Forelimb muscle (tissue), 1 donor: Measurements from ENCODE around the gene GALNT18. TPM values are rescaled to one million over a fixed set of nuclear protein-coding genes. Genes with fewer than 3 reads are reported as not detected.

Source experiments
- DNase-seq: peaks from one replicate; pipeline ENCODE4 v3.0.0-alpha.2; 2013; ENCODE audit warnings: low read depth
- polyA plus RNA-seq: library from polyadenylated mRNA; unstranded; fragments of 120-200 nt; gene quantifications from one replicate; pipeline ENCODE4 v1.2.1, GENCODE V29; 2013; ENCODE audit not compliant: insufficient read length

GALNT18 gene
- polyA plus RNA-seq, 1 donor: 10.0 TPM

DNA sequence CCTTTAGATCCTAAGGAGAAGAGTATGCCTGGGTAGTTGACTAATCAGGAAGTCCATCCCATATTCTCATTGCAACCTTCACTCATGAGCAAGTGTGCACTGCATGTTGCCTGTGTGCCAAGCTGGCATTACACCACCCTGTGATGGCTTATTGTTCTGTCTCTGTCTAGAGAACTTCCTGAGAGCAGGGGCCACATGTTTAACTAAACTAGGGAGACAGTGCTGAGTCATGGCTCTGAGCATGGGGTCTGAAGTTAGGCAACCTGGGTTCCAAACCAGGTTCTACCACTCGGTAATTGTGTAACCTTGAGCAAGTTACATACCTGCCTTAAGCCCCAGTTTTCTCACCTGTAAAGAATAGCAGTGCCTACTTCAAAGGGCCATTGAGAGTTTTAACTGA lies 308.4 kb downstream of the GALNT18 start:
- no peak for DNase-seq

DNA sequence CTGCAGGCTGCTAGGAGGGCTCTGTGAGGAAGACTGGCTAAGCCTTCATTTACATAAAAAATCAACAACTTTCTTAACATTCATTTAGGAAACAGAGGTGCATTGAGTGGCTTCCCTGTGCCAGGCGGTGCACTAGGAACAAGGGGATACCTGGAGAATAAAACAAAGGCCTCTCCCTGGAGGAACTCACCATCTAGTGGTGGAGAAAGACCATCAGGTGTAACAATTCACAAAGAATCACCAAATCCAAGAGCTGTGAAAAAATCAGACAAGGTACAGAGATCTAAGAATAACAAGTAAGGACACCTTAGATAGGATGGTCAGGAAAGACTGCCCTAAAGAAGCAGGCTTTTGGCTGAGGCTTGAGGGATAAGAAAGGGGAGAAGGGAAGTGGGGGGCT lies 309.1 kb downstream of the GALNT18 start:
- DNase-seq: no peak

DNA sequence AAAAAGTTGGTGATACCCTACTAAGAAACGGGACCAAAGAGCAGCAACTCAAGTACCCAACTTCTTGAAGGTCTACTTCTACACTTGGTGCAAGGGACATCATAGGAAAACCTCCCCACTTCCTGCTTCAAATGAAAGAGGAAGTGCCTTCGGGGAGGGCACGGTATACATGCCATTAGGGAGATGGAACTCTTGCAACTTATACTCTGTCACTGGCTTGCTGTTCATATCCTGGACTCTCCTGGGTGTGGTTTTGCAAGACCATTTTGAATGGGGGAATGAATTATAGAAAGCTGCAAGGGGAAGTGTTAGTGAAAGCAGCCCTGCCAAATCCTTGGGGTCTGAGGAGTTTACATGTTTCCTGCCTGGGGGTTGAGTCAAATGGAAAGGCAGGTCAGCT lies 310.6 kb downstream of the GALNT18 start:
- no peak for DNase-seq

DNA sequence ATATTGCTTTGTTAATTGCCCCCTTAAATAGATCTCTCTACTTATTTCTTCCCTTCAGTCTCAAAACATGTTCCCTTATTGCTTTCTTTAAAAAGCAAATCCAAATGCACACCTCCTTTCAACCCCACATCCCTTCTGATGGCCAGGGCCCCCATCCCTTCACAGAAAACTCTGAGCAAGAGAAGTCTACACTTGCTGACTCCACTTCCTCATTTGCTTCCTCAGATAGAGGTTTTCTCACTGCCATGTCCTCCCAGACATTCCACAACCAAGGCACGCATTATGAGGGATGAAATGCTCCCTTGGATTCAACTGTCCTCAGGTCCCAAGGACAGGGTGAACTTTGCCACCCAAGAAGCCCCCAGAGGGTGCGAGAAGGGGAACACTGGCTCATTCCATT lies 311.9 kb downstream of the GALNT18 start:
- no peak for DNase-seq

DNA sequence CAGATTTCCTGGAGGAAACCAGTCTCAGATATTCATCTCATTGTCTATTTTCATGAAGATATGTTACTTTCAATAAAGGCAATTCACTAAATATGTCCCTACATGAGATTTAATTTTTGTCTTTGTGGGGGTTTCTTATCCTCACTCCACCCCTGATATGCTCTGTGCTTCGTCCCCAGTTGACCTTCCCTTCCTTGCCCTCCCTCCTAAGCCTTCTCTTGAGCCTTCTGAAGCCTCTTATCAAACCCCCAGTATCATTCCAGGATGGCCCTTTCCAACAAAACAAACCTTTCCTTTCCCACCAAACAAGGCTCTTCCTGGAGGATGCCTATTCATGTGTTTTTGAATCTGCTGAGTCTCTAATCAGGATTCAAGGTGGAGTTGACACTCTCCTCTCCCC lies 313.6 kb downstream of the GALNT18 start:
- DNase-seq: no peak

DNA sequence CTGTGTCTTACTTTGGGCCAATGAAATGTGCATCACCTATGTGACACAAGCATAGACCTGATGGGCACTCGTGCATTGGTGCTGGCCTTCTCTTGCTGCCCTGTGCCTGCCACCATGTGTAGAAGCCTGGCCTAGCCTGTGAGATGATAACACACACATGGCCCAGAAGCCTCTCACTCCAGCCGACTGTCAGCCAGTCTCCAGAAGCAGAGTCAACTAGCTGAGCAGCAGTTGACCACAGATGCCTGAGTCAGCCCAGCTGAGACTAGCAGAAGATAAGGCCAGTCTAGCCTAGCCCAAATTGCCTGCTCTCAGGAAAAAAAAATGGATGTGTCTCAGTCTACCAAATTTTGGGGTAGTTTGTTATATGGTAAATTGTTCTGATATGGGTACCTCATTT lies 314.9 kb downstream of the GALNT18 start:
- DNase-seq: no peak

DNA sequence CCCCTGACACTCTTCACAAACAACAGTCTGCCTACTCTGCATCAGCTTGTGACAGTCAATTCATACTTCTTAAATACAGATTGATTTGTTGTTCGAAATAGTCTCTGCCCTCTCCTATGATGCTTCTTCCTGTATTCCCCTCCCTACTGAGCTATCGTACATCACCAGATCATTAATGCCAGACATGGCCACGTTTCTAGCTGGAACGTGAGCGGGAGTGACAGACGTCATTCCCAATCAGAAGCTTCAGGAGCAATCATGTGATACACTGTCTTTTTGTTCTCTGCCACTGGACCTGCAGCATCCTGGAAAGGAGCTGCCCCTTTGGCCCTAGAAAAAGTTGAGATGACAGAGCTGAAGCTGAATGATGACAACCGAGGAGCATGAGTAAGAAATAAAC lies 317.3 kb downstream of the GALNT18 start:
- no peak for DNase-seq

DNA sequence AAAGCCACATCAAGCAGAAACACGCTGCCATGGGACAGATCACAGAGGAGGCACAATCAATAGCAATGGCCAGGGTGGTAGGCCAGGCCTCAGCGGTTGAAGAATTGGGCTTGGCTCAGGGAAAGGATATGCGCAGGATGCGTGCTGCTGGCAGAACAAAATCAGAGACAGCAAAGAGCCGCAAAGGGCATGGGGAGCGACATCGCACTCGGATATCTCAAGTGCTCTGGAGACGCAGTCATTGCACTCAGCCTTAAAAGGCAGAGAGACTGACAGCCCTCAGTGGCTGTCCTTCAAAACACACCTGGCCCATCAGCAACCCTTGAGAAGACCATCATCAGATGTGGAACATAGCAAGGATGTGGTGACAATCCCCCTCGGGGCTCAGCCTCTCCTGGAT lies 319.2 kb downstream of the GALNT18 start:
- DNase-seq: no peak

DNA sequence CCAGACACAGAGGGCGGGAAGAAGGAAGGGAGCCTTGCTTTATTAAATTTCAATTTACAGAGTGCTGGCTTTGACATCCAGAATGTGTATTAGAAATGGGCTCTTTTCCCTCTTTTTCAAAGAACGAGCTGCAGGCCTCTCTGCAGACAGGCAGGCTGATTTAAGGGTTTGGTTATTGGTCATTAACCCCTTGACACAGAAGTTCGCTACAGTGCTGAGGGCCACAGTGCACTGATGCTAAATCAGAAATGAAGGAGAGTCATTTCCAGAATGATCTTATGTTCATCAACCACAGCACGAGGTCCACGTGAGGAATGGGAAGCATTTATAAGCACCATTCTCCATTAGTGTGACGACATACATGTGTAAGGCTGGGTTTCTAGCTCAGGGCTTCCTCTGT lies 320.6 kb downstream of the GALNT18 start:
- DNase-seq: no peak

DNA sequence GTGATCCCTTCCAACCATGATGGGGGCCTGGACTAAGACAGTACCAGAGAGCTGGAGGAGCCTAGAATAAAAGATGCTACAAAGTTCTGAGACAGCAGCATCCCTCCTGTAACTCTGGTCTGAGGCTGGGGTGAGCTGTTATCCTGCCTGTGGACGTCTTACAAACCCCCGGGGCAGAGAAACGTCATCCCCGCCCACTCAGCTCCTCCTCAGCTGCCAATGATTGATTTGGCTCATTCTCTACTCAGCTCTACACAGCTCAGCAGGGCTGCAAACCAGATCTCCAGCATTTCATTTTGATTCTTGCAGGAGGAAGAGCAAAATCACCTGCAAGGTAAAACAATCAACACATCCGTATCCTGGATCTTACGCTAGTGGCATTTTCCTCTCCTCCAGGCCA lies 324.2 kb downstream of the GALNT18 start:
- no peak for DNase-seq

DNA sequence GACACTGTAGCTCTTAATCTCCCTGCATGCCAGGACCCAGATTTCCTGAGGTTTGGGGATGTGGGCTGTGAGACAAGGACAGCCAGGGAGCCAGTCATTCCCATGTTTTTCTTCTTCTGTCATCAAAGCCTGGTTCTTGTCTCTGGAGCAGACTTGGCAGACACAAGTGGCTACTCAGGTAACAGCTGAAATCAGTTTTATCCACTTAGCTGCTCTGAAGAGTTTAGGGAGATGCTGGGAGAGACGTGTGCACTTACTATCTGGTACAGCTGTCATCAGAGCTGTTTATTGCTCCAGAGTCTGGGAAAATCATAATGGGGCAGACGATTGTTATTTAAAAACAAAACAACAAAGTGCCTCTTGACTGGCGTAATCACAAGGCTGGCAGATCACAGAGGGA lies 325.4 kb downstream of the GALNT18 start:
- DNase-seq: no peak

DNA sequence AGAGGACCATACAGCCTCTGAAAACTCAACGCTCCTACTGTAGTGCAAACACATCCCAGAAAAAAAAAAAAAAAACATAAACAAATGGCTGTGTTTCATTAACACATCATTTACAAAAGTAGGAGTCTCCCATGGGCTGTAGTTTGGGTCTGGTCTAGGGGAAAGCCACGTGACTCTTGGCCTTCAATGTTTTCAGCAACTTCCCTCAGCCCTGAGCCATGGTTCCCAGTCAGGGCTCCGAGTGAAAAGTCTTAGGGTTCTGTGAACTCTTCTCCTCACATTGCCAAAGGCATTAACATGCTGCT lies 327.3 kb downstream of the GALNT18 start:
- no peak for DNase-seq

DNA sequence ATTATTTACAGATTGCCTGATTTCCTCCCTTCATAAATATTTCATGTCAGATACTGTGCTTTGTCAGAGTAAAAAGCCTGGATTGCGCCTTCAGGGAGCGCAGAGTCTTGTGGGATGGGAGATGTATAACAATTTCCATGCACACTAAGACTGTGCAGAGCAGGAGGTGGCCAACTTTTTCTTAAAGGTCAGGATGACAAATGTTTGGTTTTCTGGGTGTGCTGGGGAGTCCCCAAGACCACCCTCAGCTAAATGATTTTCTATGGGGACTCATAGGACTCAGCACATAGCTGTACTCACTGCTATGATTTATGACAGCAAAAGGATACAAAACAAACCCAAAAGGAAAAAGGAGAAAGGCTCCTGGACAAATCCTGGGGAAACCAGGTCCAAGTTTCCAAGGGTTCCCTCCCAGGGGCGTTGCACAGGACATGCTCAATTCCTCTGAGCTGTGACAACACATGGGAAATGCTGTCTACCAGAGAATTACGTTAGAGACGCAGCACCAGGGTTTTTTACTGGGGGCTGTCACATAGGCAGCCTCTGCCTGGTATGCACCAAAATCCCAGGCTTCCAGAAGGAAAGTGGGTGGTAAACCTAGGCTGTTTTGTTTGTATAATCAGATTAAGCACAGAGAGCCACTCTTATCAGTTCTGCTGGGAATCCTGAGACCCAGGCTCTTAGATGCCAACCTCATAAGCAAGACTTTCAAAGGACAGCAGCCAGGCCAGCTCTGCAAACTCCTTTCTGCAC lies 327.8 kb downstream of the GALNT18 start:
- no peak for DNase-seq

DNA sequence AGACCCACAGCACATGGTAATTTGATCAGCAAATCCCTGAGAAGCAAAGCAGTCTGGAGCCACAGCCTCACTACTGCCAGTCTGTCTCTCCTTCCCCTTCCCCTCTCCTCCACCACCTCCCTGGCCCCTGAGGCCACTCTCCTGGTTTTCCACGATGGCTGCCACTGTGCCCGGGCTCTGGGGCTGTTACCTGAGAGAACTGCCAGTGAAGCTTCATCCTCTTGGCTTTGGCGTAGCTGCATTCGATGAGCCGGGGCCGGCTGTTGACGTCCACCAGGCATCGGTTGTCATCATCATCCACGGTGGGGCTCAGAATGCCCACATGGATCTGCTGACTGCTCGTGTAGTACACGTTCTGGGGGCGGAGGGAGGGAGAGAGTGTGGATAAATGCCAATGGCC lies 329.0 kb downstream of the GALNT18 start:
- DNase-seq: no peak

DNA sequence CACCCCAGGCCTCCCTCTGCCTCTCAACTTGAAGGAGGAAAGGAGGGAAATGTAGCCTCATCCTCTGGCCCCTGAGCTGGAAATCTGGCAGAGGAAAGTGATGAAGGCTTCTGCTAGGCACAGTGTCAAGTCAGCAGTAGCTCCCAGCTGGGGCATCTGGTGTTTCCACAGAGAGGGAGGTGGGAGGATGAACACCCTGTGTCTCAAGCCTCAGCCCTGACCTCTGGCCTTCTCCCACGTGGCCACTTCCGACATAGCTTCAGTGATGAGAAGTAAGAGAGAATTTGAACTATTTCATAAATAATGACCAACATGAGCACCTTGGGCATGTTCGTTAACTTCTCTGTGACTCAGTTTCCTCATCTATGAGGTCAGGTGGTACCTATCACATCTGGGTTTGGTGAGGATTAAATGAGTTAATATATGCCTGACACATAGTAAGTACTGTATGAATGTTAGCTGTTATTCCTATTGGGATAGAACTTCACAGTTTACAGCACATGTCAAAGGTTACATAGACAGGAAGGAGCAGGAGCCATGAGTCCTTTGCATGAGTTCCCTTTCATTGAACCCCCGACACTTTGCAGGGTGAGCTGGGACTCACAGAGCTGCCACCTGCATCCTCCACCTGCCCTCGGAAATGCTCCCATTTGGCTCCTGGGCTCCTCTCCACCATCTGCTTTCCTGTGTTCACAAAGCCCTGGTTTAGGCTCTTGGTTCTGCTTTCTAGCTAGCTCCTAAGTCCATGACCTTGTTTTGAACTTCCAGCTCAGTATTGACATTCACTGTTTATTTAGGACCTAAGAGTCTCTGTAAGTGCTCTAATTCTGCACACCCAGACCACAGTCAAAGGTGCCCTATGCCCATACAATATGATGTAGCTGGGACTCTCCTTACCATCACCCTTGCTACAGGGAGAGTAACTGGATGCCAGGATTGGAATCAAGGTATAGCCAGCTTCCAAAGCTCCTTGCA lies 330.5 kb downstream of the GALNT18 start:
- DNase-seq: no peak

DNA sequence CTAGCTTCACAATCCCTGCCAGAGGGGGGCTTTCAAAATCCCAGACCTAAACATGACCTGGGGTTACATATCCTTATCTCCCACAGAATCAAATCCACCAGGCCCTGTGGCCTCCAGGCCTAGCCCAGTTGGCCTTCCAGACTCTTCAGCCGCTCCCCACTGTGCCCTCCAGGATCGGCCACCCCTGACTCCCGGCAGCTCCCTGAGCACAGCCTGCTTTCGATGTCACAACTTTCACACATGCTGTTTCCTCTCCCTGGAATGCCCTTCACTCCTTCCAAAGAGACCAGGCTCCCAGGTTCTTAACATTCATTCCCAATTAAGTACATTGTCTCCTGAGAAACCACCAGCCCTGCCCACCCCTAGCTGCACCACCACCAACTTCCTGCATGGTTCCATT lies 331.5 kb downstream of the GALNT18 start:
- no peak for DNase-seq

DNA sequence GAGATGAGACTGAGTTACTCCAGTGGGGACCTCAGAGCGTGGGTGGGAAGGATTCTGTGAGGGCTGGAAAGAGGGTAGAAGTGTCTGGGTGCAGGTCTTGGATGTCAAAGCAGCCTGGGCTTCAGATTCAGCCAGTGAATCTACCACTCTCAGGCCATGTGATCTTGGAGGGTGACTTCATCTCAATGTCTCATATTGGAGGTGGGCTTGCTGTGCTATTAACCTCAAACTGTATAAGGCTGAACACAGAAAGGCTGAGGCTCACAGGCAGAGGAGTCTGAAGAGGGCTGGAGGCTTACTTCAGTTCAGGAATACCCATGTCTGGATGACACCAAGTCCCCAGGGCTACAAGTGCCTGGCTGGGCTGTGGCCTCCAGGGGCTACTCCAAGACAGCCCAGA lies 332.1 kb downstream of the GALNT18 start:
- DNase-seq: no peak

DNA sequence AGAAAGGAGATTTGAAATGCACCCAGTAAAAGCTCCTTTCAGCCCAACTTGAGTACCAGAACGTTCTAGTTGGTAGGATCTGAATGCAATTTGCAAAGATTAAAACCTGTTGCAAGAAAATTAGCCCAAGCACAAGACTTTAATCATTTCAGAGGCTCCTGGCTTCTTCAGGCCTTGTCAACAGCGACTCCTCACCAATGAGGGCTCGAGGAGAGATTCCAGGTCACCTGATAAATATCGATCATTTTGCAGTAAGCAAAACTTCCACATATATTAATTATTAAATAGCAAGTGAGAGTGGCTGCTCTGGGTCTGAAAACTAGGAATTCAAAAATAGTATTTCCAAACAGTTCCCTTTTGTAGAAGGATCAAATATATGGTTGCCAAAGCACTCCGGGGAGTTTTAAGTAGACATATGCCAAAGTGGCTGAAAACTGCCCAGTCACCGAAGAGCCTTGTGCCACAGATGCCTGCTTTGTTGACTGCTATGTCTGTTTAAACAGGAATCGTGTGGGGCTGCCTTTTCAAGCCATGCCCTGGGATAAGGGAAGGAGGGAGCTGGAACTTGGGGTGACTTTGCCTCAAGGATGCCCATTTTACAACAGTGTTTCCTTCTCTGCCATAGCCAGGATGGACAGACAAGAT lies 332.7 kb downstream of the GALNT18 start:
- no peak for DNase-seq

DNA sequence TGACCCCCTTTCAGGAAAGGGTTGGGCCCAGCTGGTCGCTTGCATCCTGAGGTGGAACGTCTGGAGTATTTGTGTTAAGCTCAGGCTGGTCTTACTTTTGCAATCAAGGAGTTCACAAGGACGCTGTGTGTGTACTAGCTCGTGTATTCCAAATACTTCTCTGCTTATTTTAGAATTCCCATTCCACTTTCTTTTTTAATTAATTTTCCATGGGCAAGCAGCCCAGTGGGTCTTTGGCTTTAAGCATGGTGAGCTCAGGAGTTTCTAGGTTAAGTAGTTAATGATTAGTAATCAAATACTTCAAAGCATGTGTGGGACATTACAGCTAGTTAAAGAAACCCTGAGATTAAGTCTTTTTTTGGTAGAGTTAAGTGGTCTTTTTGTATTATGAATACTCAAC lies 337.3 kb downstream of the GALNT18 start:
- DNase-seq: no peak

DNA sequence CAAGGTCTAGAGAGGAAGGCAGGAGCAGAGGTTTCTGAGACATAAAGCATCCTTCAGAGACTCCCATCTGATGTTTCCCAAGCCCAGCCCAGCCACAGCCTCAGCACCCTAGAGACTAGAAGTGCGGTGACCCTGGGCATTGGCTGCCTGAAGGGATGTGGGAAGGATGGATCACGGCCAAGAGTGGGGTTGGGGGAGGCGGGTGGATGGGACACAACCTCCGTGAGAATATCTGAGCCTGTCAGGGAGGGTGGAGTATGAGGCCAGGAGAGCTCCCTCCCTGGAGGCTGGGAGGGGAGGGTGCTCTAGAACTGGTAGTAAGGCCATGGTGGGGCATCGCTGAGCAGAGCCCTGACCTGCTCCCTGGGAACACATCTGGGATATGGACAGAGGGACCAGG lies 340.2 kb downstream of the GALNT18 start:
- DNase-seq: no peak

DNA sequence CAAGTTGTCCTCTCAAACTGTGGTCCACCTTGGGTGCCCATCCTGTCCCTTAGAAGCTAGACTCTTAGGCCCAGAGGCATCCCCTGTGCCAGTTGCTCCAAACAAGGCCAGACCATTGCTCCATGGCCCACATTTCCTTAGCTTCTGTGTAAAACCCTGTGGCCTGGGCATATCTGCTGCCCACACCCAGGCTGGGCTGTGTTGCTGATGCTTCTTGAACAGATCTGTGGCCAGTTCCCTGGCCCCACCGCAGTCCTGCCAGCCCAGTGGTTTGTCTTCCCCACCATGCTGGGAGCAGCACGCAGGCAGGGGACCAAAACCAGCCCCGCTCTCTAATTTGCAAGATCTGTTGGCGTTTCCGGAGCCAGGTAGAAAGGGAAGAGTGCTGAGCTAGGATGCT lies 341.0 kb downstream of the GALNT18 start:
- DNase-seq: no peak

DNA sequence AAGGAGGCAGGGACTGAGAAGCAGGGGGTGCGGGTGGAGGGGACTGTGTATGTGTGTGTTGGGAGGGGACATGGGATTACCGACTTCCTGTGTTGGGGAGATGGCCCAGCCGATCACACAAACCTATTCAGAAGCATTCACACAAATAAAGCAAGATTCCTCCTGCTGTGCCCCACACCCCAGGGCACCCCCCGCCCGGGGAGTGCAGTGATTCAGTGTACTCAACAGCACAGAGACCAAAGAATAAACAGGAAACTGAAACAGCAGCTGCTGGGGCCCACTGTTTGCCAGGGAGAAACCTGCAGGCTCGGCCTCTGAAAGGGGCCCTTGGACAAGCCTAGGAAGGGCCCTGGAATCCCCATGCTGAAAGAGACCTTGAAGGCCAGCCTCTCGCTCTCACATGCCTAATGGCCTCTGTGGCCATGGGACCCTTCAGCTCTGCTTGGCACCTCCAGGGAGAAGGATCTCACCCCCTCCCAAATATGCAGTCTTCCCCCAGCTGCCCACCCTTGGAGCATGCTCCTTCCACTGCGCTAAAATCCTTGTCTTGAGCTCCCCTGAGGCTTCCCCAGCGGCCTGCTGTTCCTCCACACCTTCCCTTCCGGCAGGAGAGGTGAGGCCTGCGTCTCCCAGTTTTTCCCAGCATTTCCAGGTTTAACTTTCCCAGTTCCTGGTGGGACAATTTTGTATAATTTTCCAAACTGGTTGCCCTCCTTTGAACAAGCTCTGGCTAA lies 341.7 kb downstream of the GALNT18 start:
- no peak for DNase-seq
